ENCODE data around the gene LPCAT3.
"Not testable (repeated sequence)": the region's sequence is repeated elsewhere in the genome, so short reads cannot be mapped to it uniquely, and the experiment has no call there.

LPCAT3 gene

GRCh38 chr12:7018350-7019042 lies at the start of gene LPCAT3:
Gene LPCAT3 (minus strand): TSS chr12:7018476. CDS start chr12:7018424, 52 bp downstream.
- peak; percentile 99 for DNase-seq

- DNase-seq = no peak
Observed at GRCh38 chr12:7067096-7067495, 48.8 kb upstream of the LPCAT3 start.

GRCh38 chr12:7066596-7066995 lies 48.3 kb upstream of the LPCAT3 start:
- no peak for DNase-seq

GRCh38 chr12:7065073-7065623 lies 46.9 kb upstream of the LPCAT3 start:
- no peak for DNase-seq

GRCh38 chr12:7064516-7064915 lies 46.2 kb upstream of the LPCAT3 start:
- DNase-seq = no peak

GRCh38 chr12:7061596-7061995 lies 43.3 kb upstream of the LPCAT3 start:
- no peak for DNase-seq

GRCh38 chr12:7061138-7061537 lies 42.9 kb upstream of the LPCAT3 start:
- no peak for DNase-seq

GRCh38 chr12:7060353-7060954 lies 42.2 kb upstream of the LPCAT3 start, which contains the start of gene C1S:
Gene C1S (plus strand): TSS chr12:7060718. CDS start chr12:7061913, 1,195 bp downstream.
- no peak for DNase-seq

GRCh38 chr12:7059780-7060179 lies 41.5 kb upstream of the LPCAT3 start:
- no peak for DNase-seq

GRCh38 chr12:7058850-7059395 lies 40.6 kb upstream of the LPCAT3 start:
- DNase-seq = no peak

GRCh38 chr12:7058163-7058845 lies 40.0 kb upstream of the LPCAT3 start:
- no peak for DNase-seq

GRCh38 chr12:7055736-7056135 lies 37.5 kb upstream of the LPCAT3 start:
- not testable (repeated sequence) for DNase-seq

GRCh38 chr12:7054925-7055324 lies 36.6 kb upstream of the LPCAT3 start:
- DNase-seq = no peak

- not testable (repeated sequence) for DNase-seq
Observed at GRCh38 chr12:7049973-7050372, 31.7 kb upstream of the LPCAT3 start.

GRCh38 chr12:7049445-7049951 lies 31.2 kb upstream of the LPCAT3 start:
- DNase-seq = not testable (repeated sequence)

GRCh38 chr12:7047306-7047705 lies 29.0 kb upstream of the LPCAT3 start:
- no peak for DNase-seq

- no peak for DNase-seq
Observed at GRCh38 chr12:7046383-7047105, 28.3 kb upstream of the LPCAT3 start.

GRCh38 chr12:7045913-7046312 lies 27.6 kb upstream of the LPCAT3 start:
- DNase-seq = no peak

- DNase-seq = peak; percentile 33
Observed at GRCh38 chr12:7042842-7043241, 24.6 kb upstream of the LPCAT3 start.

GRCh38 chr12:7039403-7039802 lies 21.1 kb upstream of the LPCAT3 start:
- DNase-seq = no peak

- DNase-seq = no peak
Observed at GRCh38 chr12:7038591-7038990, 20.3 kb upstream of the LPCAT3 start.

GRCh38 chr12:7037411-7037810 lies 19.1 kb upstream of the LPCAT3 start:
- not testable (repeated sequence) for DNase-seq
